IPS-11a (cell line): Measurements from ENCODE around the gene DLG5.

ENCODE experiments used
- H3K4me3 ChIP-seq: one replicate; pipeline ENCODE4 v1.5.1; 2013; ENCODE audit warnings: low read depth, low read length, control low read depth

Gene DLG5

DNA sequence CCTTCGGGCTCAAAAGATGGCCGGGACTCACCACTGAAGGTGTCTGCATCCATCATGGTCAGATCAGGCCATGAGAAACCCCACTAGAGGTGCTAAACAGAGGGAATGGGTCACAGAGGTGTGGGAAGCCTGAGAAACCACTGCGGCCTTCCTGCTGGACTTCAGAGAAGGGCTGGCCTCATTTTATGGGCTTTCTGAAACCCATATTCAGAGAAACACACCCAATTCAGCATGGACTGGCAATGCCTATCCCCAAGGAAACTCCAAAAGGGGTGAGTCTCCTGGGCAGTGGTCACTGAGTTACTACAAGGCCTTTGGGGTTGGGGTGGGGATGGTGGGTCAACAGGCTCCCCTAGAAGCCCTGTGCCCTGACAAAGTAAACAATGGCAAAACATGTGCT is 58.0 kb downstream of the DLG5 start:
- H3K4me3 ChIP-seq, result no peak overlapping the region

DNA sequence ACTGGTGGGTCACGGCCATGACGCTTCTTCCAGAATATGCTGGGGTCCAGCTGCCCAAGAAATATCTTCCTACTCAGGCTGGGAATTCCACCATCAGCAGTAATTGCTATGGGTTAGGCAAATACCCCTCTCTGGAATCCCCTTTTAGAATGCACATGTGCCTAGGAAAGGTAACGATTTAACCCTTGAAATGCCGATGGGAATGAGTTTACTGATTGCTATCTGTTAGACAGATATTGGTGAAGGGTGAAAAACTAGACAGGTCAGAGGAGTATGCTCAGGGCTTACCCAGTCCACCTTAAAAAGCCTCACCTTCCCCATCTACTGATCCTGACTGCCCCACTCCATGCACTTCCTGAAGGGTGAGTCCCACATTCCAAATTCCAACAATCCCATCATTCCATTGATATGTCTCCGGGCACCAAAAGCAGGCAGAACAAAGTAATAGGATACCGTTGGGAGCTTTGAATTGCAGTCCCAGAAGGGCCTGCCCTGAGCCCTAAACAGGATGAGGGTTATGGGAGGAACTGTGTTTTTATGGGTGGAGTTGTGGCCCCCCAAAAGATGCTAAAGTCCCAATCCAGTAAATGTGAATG is 59.3 kb downstream of the DLG5 start:
- no peak overlapping the region for H3K4me3 ChIP-seq

DNA sequence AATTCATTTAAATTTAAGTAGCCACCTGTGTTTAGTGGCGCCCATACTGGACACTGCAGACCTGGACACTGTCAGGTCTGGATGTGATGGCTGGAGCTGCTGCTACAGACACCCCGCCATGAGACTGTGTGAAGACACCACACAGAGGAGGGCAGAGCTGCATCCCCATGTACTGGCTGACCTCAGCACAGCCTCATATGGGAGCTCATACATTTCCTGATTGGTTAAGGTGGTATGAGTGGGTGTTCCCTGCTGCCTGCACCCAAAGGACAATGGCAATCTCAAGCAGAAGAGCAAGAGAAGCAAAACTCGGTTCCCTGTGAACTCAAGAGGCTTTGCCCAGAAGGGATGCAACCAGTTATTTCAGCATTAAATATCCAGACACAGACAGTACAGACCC is 60.0 kb downstream of the DLG5 start:
- H3K4me3 ChIP-seq, result no peak overlapping the region

DNA sequence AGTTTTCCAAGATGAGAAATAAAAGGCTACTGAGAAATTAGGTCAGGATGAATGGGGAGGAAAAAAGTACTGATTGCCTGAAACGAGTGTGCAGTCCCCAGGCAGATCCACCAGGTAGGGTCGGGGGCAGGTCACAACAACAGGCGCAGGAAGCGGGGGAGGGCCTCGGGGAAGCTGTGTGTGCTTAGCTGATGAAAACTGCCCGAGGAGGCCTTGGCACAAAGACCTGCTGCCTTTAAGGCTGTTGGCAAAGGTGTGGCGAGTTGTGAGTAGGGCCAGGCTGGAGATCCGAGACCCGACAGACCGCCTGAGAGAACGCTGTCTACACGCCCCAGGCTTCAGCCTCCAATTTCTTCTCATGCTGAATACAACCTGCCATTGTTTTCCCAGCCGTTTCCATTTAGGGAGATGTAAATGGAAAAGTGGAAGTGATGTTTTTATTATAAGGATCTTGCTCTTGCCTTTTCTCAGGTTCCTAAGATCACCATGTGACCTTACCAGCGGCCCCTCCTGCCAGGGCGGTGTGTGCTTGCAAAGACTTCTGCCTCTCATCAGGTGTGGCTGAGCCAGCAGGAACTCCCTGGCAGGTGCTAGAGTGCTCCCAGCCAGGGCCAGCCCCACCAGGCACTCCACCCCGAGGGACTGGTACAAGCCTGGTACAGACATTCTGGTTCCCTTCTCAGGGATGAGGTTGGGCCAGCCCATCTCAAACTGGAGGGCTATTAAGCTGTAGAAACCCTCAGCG is 60.8 kb downstream of the DLG5 start:
- H3K4me3 ChIP-seq, result no peak overlapping the region

DNA sequence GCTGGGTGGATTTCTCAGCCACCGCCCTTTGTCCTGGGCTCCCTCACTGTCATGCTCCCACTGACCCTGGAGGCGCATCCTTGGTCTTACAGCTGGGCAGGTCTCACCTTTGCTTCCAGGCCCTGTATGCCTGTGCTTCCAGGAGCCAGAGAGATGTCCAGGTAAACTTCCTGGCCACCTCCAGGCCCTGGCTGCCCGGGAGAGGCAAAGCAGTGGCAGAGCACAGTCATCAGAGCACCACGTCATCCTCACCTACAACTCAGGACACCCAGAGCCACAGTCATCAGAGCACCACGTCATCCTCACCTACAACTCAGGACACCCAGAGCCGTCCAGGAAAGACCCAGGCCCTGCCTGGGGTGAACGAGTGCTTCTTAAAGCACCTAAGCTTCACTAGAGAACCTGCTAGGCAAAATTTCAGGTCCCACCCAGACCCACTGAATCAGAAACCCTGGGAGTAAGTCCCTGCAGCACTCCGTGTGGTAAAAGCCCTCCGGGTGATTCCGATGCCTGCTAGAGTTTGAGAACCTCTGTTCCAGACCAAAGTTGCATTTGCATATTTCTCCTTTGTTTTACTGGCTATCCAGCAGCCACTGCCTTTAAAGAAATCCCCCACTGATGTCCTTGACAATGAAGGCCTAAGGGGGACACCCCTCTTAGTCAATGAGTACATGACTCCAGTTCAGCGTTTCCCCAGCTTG is 62.3 kb downstream of the DLG5 start:
- H3K4me3 ChIP-seq, result no peak overlapping the region

DNA sequence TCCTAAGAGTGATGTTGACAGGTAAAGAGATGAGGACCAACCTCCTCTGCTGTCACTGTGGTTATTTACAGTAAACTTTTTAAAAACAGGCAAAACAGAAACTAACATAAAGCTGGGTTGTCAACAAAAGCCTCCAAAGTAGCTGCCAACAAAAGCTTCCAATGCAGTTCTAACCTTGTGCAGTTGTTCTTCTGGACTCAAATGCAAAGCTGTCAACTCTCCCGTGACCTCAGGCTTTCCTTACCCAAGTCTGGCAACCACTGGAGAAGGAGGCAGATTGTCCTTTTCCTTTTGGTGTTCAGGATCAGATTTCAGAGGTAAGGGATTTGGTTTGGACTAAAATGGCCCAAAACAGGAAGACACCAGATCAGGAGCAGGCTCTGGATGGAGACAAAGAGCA is 63.1 kb downstream of the DLG5 start:
- no peak overlapping the region for H3K4me3 ChIP-seq

- H3K4me3 ChIP-seq, result no peak overlapping the region
These were observed 64.0 kb downstream of the DLG5 start for GRCh38 chr10:77862595-77862994.

DNA sequence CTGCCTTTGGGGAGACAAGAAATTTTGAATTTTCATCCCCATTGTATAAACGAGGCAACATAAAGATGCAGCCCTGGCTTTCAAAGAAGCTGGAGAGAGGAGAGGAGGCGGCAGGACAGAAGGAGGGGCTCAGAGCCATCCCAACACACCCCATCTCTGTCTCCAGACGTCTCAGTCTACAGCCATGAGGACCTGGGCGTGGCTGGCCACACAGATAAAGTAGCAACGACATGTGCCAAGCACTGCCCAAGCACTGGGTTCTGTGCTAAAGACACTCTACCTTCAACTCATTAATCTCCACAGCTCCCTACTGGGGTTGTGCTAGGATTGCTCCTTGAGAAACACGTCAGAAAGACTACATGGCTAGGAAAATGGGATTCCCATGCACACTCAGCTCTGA is 65.2 kb downstream of the DLG5 start:
- H3K4me3 ChIP-seq, result no peak overlapping the region

DNA sequence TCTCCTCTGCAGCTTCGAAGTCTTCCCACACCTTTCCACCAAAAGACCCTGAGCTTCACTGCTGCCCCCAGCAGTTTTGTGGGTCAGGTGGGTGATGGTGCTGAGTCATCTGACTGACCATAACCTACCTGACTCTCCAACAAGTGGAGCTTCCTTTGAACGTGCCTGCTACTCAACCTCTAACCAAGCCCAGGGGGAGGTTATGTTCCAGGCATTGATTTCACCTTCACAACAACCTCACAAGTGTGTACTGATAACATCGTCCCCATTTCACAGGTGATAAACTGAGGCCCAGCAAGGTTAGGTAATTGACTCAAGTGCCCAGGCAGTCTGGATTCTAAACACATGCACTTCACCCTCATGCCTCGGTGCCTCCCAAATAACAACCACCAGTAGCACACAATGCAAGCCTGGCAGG is 66.7 kb downstream of the DLG5 start:
- H3K4me3 ChIP-seq, result no peak overlapping the region

DNA sequence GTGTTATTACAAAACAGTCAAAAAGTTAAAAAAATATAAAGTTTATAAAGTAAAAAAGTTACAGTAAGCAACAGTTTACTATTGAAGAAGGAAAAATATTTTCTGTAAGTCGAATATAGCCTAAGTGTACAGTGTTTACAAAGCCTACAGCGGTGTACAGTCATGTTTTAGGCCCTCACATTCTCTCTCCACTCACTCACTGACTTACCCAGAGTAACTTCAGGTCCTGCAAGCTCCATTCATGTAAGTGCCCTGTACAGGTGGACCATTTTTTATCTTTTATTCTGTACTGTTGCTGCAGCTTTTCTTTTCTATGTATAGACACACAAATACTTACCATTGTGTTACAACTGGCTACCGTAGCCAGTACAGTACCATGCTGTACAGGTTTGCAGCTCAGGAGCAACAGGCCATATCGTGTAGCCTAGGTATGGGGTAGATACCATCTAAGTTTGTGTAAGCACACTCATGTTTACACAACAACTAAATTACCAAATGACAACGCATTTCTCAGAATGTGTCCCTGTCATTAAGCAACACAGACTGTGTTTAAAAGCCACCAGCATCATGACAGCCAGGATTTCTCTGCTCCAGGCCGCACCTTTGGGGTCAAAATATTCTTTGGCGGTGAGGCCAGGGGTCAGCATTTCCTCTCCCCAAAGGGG is 67.2 kb downstream of the DLG5 start:
- no peak overlapping the region for H3K4me3 ChIP-seq

- no peak overlapping the region for H3K4me3 ChIP-seq
These were observed 69.3 kb downstream of the DLG5 start for GRCh38 chr10:77857272-77857671.

- H3K4me3 ChIP-seq, result no peak overlapping the region
These were observed 70.0 kb downstream of the DLG5 start for GRCh38 chr10:77856566-77856965.

DNA sequence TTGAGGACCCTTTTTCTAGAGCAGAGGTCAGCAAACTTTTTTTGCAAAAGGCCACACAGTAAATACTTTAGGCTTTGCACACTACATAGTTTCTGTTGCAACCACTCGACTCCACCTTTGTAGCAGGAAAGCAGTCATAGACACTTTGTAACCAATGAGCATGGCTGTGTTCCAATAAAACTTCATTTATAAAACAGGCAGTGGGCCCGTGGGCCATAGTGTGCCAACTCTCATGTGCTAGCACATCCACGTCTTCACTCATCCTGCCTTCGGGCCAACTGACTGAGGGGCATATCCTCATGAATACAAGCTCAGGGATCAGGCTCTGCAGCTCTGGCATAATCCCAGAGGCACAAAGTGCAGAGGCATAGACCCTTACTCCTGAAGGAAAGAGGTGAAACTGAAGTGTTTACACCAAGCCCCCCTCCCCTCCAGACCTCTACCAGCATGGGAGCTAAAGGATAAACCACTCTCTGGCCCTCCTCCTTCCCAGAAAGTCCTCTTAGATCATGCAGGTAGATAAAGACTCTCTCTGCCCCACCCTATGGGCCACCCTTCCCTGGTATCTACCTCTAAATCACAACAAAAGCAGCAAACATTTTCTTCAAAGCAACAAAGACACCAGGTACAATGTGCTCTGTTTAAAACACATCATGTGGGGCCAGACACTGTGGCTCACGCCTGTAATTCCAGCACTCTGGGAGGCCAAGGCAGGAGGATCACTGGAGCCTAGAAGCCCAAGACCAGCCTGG is 71.0 kb downstream of the DLG5 start:
- H3K4me3 ChIP-seq, result no peak overlapping the region

- no peak overlapping the region for H3K4me3 ChIP-seq
These were observed 72.4 kb downstream of the DLG5 start for GRCh38 chr10:77854115-77854514.

- no peak overlapping the region for H3K4me3 ChIP-seq
These were observed 73.3 kb downstream of the DLG5 start for GRCh38 chr10:77853256-77853655.

DNA sequence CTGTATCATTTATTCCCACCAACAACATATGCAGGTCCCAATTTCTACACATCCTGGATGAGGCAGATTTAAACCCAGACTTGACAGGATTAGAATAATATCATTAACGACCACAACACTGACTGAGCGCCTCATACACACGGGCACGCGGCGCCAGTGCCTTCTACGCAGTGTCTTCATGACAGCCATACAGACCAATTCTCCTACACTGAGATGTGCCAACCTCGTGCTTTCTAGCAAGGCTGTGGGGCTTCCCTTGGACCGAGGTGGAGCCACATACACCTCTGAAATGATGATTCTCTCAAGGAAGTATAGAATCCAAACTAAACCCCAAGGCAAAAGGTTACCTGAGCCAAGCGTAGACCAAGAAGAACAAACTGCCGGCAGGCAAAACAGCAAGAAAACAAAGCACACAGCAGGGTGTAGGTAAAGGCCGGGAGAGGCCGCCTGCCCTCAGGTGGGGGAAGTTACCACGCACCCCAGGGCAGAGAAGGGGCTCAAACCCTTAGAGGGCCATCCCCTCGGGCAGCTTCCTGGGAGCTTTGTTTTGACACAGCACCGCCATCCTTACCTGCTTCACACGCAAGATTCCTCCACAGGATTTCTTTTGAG is 75.8 kb downstream of the DLG5 start:
- H3K4me3 ChIP-seq, result no peak overlapping the region

DNA sequence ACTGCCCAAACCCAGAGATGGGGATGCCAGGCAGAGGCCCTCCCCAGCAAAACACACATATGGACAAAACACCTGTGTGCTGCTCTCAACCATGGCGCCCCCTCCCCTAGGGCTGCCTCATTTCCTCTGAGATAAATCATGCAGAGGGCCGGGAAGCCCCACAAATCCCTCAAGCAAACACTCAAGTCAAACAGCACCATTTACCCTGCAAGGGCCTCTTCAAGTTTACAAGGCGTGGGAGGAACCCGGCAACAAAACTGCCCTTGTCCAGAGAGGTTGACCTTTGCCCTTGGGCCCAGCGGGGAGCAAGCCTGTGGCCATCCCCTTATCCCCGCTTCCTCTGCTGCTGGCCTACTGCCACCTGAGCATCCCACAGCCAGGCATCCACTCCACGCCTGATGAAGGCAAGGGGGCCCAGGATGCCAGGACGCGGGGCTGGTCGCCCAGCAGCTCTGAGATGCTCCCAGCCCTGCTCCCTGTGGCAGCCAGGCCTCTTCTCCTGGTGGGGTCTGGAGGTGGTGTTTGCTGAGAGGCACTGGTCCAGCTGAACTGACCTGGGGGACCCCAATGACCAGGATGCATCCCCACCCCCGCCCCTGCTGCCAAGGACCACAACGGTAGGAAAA is 77.4 kb downstream of the DLG5 start:
- H3K4me3 ChIP-seq, result no peak overlapping the region

DNA sequence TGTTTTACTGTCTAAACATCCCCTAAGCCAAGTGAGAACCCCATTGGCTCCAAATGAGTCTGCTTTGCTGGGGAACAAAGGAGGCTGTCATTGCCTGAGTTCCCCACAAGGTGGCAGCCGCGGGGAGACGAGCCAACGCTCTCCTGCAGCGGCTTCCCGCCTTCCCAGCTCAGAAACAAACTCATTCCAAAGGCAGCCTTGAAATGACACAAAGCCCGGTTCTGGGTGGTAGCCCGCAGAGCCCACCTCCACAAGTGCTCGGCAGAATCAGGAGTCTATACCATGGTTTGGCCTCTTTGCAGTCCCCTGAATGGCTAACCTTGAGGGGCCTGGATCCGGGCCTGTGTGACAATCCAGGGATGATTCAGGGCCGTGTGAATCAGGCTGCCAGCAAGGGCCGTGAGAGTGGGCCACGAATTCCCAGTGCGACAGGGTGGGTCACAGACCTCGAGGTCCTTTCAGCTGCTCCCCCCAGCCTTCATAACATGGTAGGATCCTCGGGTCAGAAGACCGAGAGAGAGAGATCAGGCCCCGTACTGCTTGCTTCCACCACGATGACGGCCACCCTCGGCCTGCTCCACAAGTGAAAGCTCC is 79.7 kb downstream of the DLG5 start:
- H3K4me3 ChIP-seq, result no peak overlapping the region

DNA sequence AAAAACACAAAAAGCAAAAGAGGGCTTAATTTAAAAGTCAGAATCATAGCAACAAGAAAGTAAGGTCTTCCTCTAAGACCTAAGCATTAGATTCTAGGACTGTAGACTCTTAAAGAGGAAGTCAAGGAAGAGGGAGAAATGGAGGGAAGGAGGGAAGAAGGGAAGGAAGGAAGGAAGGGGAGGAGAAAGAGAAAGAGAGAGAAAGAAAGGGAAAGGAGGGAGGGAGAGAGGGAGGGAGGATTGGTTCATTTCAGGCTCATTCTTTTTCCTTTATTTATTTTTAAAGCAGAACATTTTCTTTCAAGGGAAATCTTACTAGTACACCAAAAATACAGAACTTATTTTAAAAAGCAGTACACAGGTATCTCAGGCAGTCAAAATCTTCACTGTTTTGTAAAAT is 81.1 kb downstream of the DLG5 start:
- H3K4me3 ChIP-seq, result no peak overlapping the region
